ENCODE results near the gene PXMP4. TPM values are rescaled to one million over a fixed set of nuclear protein-coding genes. Genes with fewer than 3 reads are reported as not detected.

PXMP4 gene
- total RNA-seq, 1 experiment from 2014 or later: 5.7 TPM

DNA sequence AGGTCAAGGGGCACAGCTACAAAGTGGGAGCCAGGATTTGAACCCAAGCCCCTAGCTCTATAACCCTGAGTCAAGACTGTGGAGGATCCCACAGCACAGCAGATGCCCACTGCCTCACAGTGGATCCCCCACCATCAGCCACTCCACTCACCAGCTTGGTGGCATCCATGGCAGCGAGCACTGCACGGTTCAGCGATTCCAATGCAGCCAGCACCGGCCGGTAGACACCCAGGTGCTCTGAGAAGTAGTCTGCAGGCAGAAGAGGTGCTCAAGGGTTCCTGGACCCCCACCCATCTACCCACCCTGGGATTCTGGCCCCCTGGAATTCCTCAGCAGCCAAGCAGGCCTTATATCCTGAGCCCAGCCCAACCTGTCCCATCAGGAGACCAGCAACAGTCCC lies 50.9 kb downstream of the PXMP4 start:
- H2BK15ac ChIP-seq (ENCODE audit: low read depth, low read length): no peak overlapping the region
- H3K4me2 ChIP-seq (ENCODE audit: insufficient read depth, insufficient read length, low read length): no peak overlapping the region
- no peak overlapping the region for H3K27ac ChIP-seq (ENCODE audit: insufficient read length, low read depth, low read length)
- no CpG with 5 or more reads among the region's 5 CpGs for WGBS (ENCODE audit: extremely low coverage, insufficient read length, low lambda C conversion rate)
- TF ChIP-seq, protein P1, sequence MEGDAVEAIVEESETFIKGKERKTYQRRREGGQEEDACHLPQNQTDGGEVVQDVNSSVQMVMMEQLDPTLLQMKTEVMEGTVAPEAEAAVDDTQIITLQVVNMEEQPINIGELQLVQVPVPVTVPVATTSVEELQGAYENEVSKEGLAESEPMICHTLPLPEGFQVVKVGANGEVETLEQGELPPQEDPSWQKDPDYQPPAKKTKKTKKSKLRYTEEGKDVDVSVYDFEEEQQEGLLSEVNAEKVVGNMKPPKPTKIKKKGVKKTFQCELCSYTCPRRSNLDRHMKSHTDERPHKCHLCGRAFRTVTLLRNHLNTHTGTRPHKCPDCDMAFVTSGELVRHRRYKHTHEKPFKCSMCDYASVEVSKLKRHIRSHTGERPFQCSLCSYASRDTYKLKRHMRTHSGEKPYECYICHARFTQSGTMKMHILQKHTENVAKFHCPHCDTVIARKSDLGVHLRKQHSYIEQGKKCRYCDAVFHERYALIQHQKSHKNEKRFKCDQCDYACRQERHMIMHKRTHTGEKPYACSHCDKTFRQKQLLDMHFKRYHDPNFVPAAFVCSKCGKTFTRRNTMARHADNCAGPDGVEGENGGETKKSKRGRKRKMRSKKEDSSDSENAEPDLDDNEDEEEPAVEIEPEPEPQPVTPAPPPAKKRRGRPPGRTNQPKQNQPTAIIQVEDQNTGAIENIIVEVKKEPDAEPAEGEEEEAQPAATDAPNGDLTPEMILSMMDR (conservative IDR thresholded peaks at IDR 0.05): no peak
- no peak overlapping the region for H3T11ph ChIP-seq (ENCODE audit: low read length)
- Mint-ChIP-seq H3K27ac (no peak overlapping the region), H3K36me3 (ENCODE audit: insufficient read depth in 1 of 3, low read depth in 3 of 3) (peaks cover 26 to 53% (median 39%) of the 10 kb centered on the region in 3 experiments), H3K4me3 (no peak overlapping the region), H3K4me1 (peaks cover 36 to 38% of the 10 kb centered on the region in 2 experiments), H3K9me3 (no peaks in the 10 kb centered on the region; a peak in 1 of 5 replicates), H3K27me3 (ENCODE audit: low read depth) (peaks cover 6% of the 10 kb centered on the region)
- H4K5ac ChIP-seq (ENCODE audit: insufficient read length, low read depth, low read length): no peak overlapping the region
- no peaks in the 10 kb centered on the region for H3K27me3 ChIP-seq (ENCODE audit: insufficient read depth, low read length)
- no peak overlapping the region for H2BK120ac ChIP-seq (ENCODE audit: low read depth, low read length, poor library complexity, severe bottlenecking)
- H3K14ac ChIP-seq (ENCODE audit: insufficient read depth, low read length): no peak overlapping the region
- no peak overlapping the region for H2AFZ ChIP-seq (ENCODE audit: low read length)
- no peak overlapping the region for H3K56ac ChIP-seq (ENCODE audit: insufficient read length, low read depth, low read length)
- no peak overlapping the region for H2BK20ac ChIP-seq (ENCODE audit: low read depth, low read length, poor library complexity, severe bottlenecking)
- H3K23ac ChIP-seq (ENCODE audit: insufficient read length, low read depth, low read length): no peak overlapping the region
- H3K4ac ChIP-seq (ENCODE audit: low read depth, low read length): no peak overlapping the region
- no peak for DNase-seq
- H3K9me3 ChIP-seq (ENCODE audit: control insufficient read depth, low read depth, low read length): no peaks in the 10 kb centered on the region
- H3K4me1 ChIP-seq (ENCODE audit: insufficient read depth, low read length): peaks cover 4% of the 10 kb centered on the region; the same call in 1 of the 2 replicates
- H3K18ac ChIP-seq (ENCODE audit: insufficient read length, low read depth, low read length): no peak overlapping the region
- H3K23me2 ChIP-seq (ENCODE audit: insufficient read length, low read depth, low read length, poor library complexity, severe bottlenecking): peaks cover 16% of the 10 kb centered on the region
- no peak overlapping the region for H2BK12ac ChIP-seq (ENCODE audit: insufficient read length, low read depth, low read length)
- H3K9ac ChIP-seq (ENCODE audit: extremely low read depth, insufficient read length, low read length): no peak overlapping the region
- no peak overlapping the region for H2BK5ac ChIP-seq (ENCODE audit: insufficient read length, low read length)
- no peaks in the 10 kb centered on the region for H3K79me2 ChIP-seq (ENCODE audit: insufficient read depth, low read length)
- H4K20me1 ChIP-seq (ENCODE audit: control insufficient read depth, insufficient read depth, insufficient read length): no peaks in the 10 kb centered on the region
- no peak overlapping the region for H2AK5ac ChIP-seq (ENCODE audit: insufficient read length, low read length)
- H4K8ac ChIP-seq (replicated peaks; ENCODE audit: insufficient read length, low read depth, low read length): no peak overlapping the region
- H4K91ac ChIP-seq (ENCODE audit: insufficient read length, low read depth, low read length): no peak overlapping the region
- no peaks in the 10 kb centered on the region for H3K79me1 ChIP-seq (ENCODE audit: insufficient read depth, low read depth, low read length, poor library complexity, severe bottlenecking)
